BLaER1 treated with 17β-estradiol and CSF1 and Interleukin-3, amounts not matched to agents 10 nM and 100 nM (cell line): Measurements from ENCODE around the gene TTC1.

Experiments used
- H3K27ac ChIP-seq, 11 experiments: shearing (Covaris generic); formaldehyde crosslinking; 2 replicates each; pipeline ENCODE4 v1.8.1; 2022
- H3K27me3 ChIP-seq, 11 experiments: shearing (Covaris generic); formaldehyde crosslinking; 2 replicates each; pipeline ENCODE4 v1.8.1; 2022
- H3K36me3 ChIP-seq, 11 experiments: shearing (Covaris generic); formaldehyde crosslinking; 2 replicates each; pipeline ENCODE4 v1.8.1; 2022
- H3K4me1 ChIP-seq, 10 experiments: shearing (Covaris generic); formaldehyde crosslinking; 2 replicates each; pipeline ENCODE4 v1.8.1; 2022
- H3K4me2 ChIP-seq, 11 experiments: shearing (Covaris generic); formaldehyde crosslinking; 2 replicates each; pipeline ENCODE4 v1.8.1; 2022
- H3K4me3 ChIP-seq, 10 experiments: shearing (Covaris generic); formaldehyde crosslinking; 2 replicates each; pipeline ENCODE4 v1.8.1; 2022
- H3K9ac ChIP-seq, 11 experiments: shearing (Covaris generic); formaldehyde crosslinking; 2 replicates each; pipeline ENCODE4 v1.8.1; 2022
- H3K9me3 ChIP-seq, 11 experiments: shearing (Covaris generic); formaldehyde crosslinking; replicated peaks in 1 of 11; 2 replicates each; pipeline ENCODE4 v1.8.1; 2022
- H4K20me1 ChIP-seq, 11 experiments: shearing (Covaris generic); formaldehyde crosslinking; 2 replicates each; pipeline ENCODE4 v1.8.1; 2022
- Cebpa-rat ChIP-seq, 11 experiments: shearing (Covaris generic); IDR thresholded peaks; 2 replicates each; pipeline ENCODE4 v1.8.1; 2022

TTC1 gene

DNA sequence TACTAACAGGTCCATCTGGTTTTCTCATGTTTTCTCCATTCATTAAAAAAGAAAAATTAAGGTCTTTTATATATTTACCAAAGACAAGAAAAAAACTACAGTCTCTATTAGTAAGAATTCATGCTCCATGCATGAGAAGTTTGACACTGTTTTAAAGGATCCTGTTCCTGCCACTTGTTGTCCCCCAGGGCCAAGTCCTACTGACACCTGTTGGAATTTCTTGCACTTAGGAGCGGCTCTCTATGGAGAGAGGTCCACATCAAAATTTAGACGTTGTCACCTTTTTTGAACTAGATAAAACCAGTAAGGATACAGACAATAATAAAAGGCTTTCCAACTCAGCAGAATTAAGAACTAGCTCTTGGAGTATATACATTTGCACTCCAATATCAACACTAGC is 68.1 kb downstream of the TTC1 start:
- H4K20me1 ChIP-seq = no peaks in the 10 kb centered on the region
- no peak overlapping the region for H3K4me3 ChIP-seq
- H3K27ac ChIP-seq = no peak overlapping the region
- no peaks in the 10 kb centered on the region for H3K27me3 ChIP-seq
- no peak for TF ChIP-seq Cebpa-rat (IDR thresholded peaks at IDR 0.05)
- H3K9me3 ChIP-seq = no peaks in the 10 kb centered on the region
- H3K9ac ChIP-seq = no peak overlapping the region
- H3K36me3 ChIP-seq = peaks cover 10 to 64% (median 32%) of the 10 kb centered on the region in 11 experiments; a peak in 19 of 22 replicates
- peaks cover 8 to 25% (median 12%) of the 10 kb centered on the region in 10 experiments for H3K4me1 ChIP-seq
- H3K4me2 ChIP-seq = no peak overlapping the region

DNA sequence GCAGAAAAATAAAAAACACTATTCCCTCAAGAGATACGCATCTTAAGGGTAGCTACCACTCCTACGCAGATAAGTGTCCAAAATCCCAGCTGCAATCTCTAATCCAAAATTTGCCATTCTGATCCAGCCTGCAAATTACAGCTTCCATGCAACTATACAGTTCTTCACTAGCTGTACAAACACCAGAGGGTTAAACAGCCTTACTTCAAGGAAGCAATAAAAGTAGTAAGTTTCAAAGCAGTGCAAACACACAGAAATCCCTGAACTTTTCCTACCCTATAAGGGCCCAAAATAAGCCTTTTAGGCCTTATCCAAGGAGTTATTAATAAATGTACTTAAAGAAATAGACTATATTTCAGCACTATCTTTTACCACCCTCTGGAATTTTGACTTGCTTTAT is 70.8 kb downstream of the TTC1 start:
- TF ChIP-seq Cebpa-rat (IDR thresholded peaks at IDR 0.05) = no peak
- Histone ChIP-seq H3K9me3 (no peaks in the 10 kb centered on the region), H3K9ac (no peak overlapping the region), H3K4me2 (no peak overlapping the region), H3K27ac (no peak overlapping the region), H3K4me3 (no peak overlapping the region), H3K27me3 (no peaks in the 10 kb centered on the region), H4K20me1 (no peaks in the 10 kb centered on the region), H3K4me1 (peaks cover 0 to 36% (median 3%) of the 10 kb centered on the region in 10 experiments; a peak in 10 of 20 replicates), H3K36me3 (peaks cover 9 to 57% (median 30%) of the 10 kb centered on the region in 11 experiments; a peak in 19 of 22 replicates)

DNA sequence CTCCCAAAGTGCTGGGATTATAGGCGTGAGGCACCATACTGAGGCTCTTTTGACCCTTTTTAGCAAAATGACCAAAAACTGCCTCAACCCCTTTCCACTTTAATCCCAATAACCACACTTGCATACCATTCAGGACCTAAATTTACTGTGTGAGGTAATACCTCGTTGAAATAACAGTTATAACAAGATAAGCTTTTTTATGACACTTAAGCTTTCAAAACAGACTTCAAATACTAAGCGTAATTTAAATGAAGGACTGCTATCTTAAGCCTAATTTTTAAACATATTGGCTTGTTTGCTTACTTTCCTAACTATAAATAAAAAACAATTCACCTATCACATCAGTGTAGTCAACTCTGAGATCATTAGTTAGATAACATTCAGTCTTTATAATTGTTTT is 72.6 kb downstream of the TTC1 start:
- no peaks in the 10 kb centered on the region for H3K27me3 ChIP-seq
- H3K9me3 ChIP-seq = no peaks in the 10 kb centered on the region
- peaks cover 9 to 52% (median 33%) of the 10 kb centered on the region in 11 experiments; a peak in 19 of 22 replicates for H3K36me3 ChIP-seq
- 0 out of 22 replicates have a peak overlapping the region, but pooled peaks of 2 of the 11 experiments have one; percentile 12 to 13 for H3K9ac ChIP-seq
- H3K4me3 ChIP-seq = no peak overlapping the region
- H3K27ac ChIP-seq = peak overlapping the region in 4 of 11 experiments; percentile 24 to 52 (median 37); a peak in 5 of 22 replicates
- peak overlapping the region in 5 of 11 experiments; percentile 8 to 52 (median 46); a peak in 6 of 22 replicates for H3K4me2 ChIP-seq
- peaks cover 0 to 36% (median 3%) of the 10 kb centered on the region in 10 experiments; a peak in 10 of 20 replicates for H3K4me1 ChIP-seq
- H4K20me1 ChIP-seq = no peaks in the 10 kb centered on the region
- no peak for TF ChIP-seq Cebpa-rat (IDR thresholded peaks at IDR 0.05)

DNA sequence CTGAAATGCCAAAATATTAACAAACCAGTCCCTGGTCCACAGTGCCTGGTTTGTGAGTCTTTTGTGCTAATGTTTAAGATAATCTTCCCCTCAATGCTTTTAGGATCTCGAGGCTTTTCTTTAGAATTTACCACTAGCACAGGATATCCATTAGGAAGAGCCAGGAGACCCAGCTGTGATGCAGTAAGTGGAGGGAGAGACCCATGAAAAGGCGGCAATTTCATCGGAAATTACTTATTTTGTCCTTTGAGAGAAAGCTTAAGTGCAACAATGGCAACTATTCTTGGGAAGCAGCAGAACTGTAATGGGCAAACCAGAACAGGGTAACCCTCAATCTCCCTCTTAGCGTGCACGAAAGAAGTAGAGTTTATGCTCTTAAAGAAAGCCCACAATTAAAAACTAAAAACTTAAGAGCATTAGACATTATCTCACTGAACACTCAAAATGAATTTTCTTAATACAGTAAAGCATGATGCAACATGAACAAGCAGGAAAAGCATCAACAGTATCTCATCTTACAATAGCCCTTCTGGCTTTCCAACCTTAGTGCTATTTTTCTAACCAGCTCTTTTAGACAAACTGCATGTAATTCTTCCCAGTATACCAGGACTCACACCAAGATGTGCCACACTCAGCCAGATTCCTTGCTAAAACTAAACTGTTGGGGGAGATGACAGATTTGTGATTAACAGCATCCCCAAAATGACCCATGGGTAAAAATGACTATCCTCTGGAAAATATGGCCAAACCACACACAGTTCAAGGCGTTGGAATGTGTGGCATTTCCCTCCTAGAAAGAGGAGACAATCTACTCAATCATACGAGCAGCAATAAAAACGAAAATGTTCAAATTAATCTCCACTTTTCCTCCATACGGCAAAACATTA is 73.9 kb downstream of the TTC1 start:
- H3K36me3 ChIP-seq = peaks cover 5 to 45% (median 23%) of the 10 kb centered on the region in 11 experiments; a peak in 18 of 22 replicates
- no peak overlapping the region; a peak in 1 of 22 replicates for H3K4me2 ChIP-seq
- no peak overlapping the region for H3K27ac ChIP-seq
- H3K9ac ChIP-seq = no peak overlapping the region
- no peaks in the 10 kb centered on the region for H3K9me3 ChIP-seq
- peaks cover 0 to 50% (median 7%) of the 10 kb centered on the region in 10 experiments; a peak in 13 of 20 replicates for H3K4me1 ChIP-seq
- no peaks in the 10 kb centered on the region for H3K27me3 ChIP-seq
- H3K4me3 ChIP-seq = no peak overlapping the region
- TF ChIP-seq Cebpa-rat (IDR thresholded peaks at IDR 0.05) = no peak
- H4K20me1 ChIP-seq = no peaks in the 10 kb centered on the region

DNA sequence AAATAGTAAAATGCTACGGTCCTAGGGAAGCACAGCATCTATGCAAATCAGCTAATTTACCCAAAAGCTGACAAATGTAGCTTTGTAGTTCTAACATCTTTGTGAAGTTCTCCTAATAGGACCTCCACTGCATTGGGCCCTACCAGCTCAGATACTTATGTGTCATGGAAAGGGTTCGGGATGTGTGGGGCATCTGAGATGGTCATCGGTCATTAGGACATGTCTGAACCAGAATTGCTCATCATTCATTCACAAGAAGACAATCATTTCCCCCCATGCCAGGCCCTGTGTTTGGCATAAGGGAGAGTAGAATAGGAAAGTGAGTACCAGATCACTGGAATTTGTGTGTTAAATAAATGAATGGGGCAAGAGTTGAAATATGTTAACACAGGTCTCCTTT is 74.6 kb downstream of the TTC1 start:
- peaks cover 0 to 38% (median 18%) of the 10 kb centered on the region in 11 experiments; a peak in 15 of 22 replicates for H3K36me3 ChIP-seq
- no peaks in the 10 kb centered on the region for H3K9me3 ChIP-seq
- no peak overlapping the region for H3K9ac ChIP-seq
- H3K4me3 ChIP-seq = no peak overlapping the region
- no peaks in the 10 kb centered on the region for H3K27me3 ChIP-seq
- no peaks in the 10 kb centered on the region for H4K20me1 ChIP-seq
- no peak overlapping the region for H3K27ac ChIP-seq
- H3K4me2 ChIP-seq = no peak overlapping the region; a peak in 1 of 22 replicates
- TF ChIP-seq Cebpa-rat (IDR thresholded peaks at IDR 0.05) = no peak
- H3K4me1 ChIP-seq = peaks cover 0 to 57% (median 13%) of the 10 kb centered on the region in 10 experiments; a peak in 15 of 20 replicates

DNA sequence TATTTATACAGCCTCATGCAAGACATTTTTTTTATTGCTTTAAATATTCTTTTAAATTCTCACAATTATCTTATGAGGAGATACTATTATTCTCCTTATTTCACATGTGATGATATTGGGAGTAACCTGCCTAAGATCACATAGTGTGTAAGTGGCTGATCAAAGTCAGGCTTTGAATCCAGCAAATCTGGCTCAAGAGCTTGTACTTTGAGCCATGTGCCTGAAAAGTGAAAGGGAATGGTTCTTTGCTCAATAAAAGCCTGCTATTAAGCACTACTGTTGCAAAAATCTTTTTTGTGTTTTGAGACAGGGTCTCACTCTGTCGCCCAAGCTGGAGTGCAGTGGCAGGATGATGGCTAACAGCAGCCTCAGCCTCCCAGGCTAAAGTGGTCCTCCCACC is 75.2 kb downstream of the TTC1 start:
- H3K9ac ChIP-seq = no peak overlapping the region
- no peak for TF ChIP-seq Cebpa-rat (IDR thresholded peaks at IDR 0.05)
- no peaks in the 10 kb centered on the region for H3K9me3 ChIP-seq
- H3K4me3 ChIP-seq = no peak overlapping the region
- peaks cover 0 to 32% (median 11%) of the 10 kb centered on the region in 11 experiments; a peak in 13 of 22 replicates for H3K36me3 ChIP-seq
- no peaks in the 10 kb centered on the region for H4K20me1 ChIP-seq
- H3K27ac ChIP-seq = no peak overlapping the region
- no peak overlapping the region for H3K4me2 ChIP-seq
- H3K4me1 ChIP-seq = peaks cover 0 to 63% (median 19%) of the 10 kb centered on the region in 10 experiments; a peak in 15 of 20 replicates
- no peaks in the 10 kb centered on the region for H3K27me3 ChIP-seq

DNA sequence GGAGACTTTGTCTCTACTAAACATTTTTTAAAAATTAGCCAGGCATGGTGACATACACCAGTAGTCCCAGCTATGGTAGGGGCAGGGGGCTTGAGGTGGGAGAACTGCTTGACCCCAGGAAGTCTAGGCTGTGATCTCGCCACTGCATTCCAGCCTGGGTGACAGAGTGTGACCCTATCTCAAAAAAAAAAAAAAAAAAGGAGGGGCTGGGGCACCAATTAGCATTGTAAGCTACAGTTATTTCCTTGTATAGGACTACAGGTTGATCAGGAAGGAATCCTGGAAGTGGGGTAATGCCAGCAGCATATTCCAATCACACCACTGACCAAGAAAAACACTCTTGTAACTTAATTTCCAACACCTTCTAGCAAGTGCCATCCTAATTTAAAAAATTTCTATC is 78.3 kb downstream of the TTC1 start:
- peak overlapping the region in 3 of 11 experiments; percentile 21 to 62 (median 55); a peak in 1 of 22 replicates for H3K27ac ChIP-seq
- TF ChIP-seq Cebpa-rat (IDR thresholded peaks at IDR 0.05) = no peak
- no peaks in the 10 kb centered on the region for H4K20me1 ChIP-seq
- peaks cover 2 to 34% (median 13%) of the 10 kb centered on the region in 11 experiments; a peak in 21 of 22 replicates for H3K36me3 ChIP-seq
- peaks cover 0 to 77% (median 31%) of the 10 kb centered on the region in 10 experiments; a peak in 15 of 20 replicates for H3K4me1 ChIP-seq
- H3K4me3 ChIP-seq = no peak overlapping the region
- no peaks in the 10 kb centered on the region for H3K27me3 ChIP-seq
- no peaks in the 10 kb centered on the region for H3K9me3 ChIP-seq
- H3K9ac ChIP-seq = no peak overlapping the region
- peak overlapping the region in 4 of 11 experiments; percentile 78 to 90 (median 86); a peak in 7 of 22 replicates for H3K4me2 ChIP-seq

DNA sequence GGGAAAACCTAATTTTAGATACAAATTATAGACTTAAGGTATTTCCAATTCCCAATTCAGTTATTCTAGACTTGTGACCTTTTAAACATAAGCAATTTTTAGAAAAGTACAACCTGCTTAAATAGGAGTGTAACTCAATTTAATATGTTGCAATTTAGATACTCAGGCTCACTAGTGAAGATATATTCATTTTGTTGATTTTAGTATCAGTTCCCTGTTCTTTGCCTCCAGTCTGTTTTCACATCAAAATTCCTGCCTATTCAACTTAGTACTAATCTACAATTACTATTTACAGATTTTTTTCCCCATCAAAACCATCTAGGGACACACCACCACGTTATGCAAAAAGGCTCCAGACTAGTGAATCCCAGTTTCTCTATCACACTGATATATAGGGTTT is 79.9 kb downstream of the TTC1 start:
- peak overlapping the region in 8 of 11 experiments; percentile 24 to 90 (median 78); a peak in 15 of 22 replicates for H3K4me2 ChIP-seq
- TF ChIP-seq Cebpa-rat (IDR thresholded peaks at IDR 0.05) = no peak
- peak overlapping the region in 2 of 10 experiments; percentile 25 to 28; a peak in 2 of 20 replicates for H3K4me3 ChIP-seq
- peak overlapping the region in 2 of 11 experiments; percentile 20 to 54; a peak in 4 of 22 replicates for H3K9ac ChIP-seq
- H3K27ac ChIP-seq = peak overlapping the region in 8 of 11 experiments; percentile 10 to 70 (median 46); a peak in 13 of 22 replicates
- H3K9me3 ChIP-seq = no peaks in the 10 kb centered on the region
- peaks cover 18 to 50% (median 29%) of the 10 kb centered on the region in 11 experiments for H3K36me3 ChIP-seq
- no peaks in the 10 kb centered on the region for H4K20me1 ChIP-seq
- H3K4me1 ChIP-seq = peaks cover 0 to 78% (median 46%) of the 10 kb centered on the region in 10 experiments; a peak in 15 of 20 replicates
- H3K27me3 ChIP-seq = no peaks in the 10 kb centered on the region

DNA sequence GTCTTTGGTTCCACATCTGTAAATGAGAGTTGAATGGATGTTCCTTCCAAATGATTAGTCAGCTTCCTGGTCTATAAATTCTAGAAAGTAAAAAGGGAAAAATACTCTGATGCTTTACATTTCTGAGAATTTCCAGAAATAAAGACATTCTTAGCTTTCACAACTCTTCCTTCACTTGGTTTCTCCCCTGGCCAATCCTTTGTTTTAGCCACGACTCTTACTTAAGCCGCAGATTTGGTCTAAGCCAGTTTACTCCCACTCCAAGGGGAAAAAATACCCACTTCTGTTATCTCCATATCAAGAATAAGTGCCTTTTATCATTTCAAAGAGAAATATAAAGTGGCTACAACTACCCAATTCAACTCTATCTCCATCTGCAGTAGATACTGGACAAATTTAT is 80.6 kb downstream of the TTC1 start:
- Histone ChIP-seq H3K9me3 (no peaks in the 10 kb centered on the region), H3K36me3 (peaks cover 20 to 55% (median 37%) of the 10 kb centered on the region in 11 experiments), H3K9ac (peak overlapping the region in 1 of 11 experiments; percentile 54; a peak in 3 of 22 replicates), H3K4me3 (peak overlapping the region in 1 of 10 experiments; percentile 25; a peak in 2 of 20 replicates), H3K27me3 (no peaks in the 10 kb centered on the region), H3K4me1 (peaks cover 0 to 80% (median 50%) of the 10 kb centered on the region in 10 experiments; a peak in 15 of 20 replicates), H4K20me1 (no peaks in the 10 kb centered on the region), H3K4me2 (peak overlapping the region in 8 of 11 experiments; percentile 24 to 90 (median 78); a peak in 15 of 22 replicates), H3K27ac (peak overlapping the region in 8 of 11 experiments; percentile 10 to 70 (median 46); a peak in 13 of 22 replicates)
- no peak for TF ChIP-seq Cebpa-rat (IDR thresholded peaks at IDR 0.05)
